Measurements from ENCODE around the gene PABPN1L.
A peak's percentile ranks its signal among the peaks of the same experiment; 100 is the strongest.

The PABPN1L gene

GRCh38 chr16:88867581-88868246, 1.3 kb upstream of the PABPN1L start:
- no peak for DNase-seq

DNA sequence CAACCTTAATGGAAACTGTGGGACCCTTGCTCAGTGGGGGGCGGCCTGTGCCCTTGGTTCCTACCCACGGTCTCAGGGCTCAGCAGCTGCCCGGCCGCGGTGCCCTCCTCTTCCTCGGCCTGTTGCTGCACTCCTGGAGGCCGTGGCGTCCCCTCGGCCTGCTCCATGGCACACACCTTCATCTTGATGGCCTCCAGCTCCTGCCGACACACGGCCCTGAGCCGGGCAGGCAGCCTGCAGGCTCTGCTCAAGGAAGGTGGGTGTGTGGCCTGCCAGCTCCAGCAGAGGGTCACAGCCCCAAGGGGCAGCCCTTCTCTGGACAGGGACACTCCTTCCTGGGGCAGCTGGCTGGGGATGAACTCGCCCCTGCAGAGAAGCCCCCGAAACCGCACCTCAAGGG, 718 bp downstream of the PABPN1L start:
- DNase-seq: no peak

- DNase-seq: no peak
These were observed 1.1 kb downstream of the PABPN1L start for GRCh38 chr16:88865310-88865709.

DNA sequence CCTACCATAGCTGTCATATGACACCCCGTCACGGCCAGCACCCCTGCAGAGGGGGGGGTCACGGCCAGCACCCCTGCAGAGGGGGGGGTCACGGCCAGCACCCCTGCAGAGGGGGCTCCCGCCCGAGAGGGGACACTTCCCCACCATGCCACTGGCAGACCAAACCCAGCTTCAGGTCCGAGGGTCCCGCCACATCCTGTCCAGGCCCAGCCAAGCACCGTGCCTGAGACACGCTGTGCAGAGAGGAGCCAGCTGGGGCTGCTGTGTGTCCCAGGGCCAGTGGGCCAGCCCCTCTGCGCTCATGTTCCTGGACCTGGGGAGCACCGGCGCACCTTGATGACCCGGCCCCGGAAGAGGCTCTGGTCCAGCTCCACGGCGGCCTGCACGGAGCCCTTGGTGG, 1.9 kb downstream of the PABPN1L start:
- no peak for DNase-seq

GRCh38 chr16:88864099-88864498, 2.4 kb downstream of the PABPN1L start:
- DNase-seq: no peak

DNA sequence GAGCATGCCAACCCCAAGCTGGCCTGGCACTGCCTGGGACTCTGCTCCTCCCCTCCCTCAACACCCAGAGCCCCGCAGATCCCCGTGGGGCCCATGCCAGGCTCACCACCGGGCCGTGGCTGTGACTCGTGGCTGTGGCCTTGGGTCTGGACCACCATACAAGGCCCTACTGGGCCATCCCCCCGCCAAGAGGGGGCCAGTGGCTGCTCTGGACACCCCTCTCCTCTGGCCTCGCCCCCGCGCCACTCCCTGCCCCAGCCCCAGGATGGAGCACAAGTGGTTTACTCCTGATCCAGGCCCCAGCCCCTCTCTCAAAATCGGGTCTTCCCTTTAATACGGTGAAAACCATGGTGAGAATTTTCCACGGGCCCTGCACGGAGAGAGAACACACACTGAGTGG, 3.0 kb downstream of the PABPN1L start:
- no peak for DNase-seq

DNA sequence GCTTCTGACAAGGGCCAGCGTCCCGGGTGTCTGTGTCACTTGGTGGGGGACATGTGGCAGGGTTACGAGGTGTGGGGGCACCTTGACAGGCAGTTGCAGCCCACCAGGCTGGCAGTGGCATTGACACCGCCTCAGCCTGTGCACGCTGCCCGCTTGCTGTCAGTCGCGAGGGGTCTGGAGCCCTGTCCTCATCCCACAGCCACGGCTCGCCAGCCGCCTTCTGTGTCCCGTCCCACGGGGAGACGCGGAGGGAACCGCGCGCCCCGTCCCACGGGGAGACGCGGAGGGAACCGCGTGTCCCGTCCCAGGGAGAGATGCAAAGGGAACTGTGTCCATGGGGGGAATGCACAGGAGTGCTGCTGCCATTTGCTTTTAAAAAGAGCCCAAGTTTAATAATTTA, 3.5 kb downstream of the PABPN1L start:
- DNase-seq: no peak

GRCh38 chr16:88861359-88861758, 5.1 kb downstream of the PABPN1L start:
- DNase-seq: no peak

DNA sequence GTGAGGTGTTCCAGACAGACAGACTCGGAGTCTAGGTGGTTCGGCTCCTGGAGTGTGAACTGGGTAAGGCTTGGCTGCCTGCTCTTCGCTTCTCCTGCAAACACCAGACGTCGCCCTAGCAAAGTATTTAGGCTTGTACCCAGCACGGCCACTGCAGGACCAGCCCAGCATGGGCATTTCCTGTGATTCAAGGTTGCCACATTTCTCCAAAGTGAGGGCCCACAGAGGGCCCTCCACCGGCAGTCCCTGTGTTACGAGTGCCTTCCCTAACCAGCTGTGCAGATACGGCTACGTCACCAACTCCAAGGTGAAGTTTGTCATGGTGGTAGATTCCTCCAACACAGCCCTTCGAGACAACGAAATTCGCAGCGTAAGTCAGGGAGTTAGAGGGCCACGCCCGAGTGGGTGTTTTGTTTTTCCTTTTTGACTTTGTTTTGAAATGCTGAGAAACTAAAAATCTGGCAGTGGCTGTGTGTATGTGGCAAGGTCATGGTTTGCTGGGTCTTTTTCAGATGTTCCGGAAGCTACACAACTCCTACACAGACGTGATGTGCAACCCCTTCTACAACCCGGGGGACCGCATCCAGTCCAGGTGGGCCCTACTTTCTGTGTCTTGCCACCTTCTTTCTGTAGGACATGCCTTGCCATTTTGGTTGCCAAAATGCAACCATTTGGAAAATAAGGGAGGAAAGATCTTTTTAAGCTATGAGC, 6.9 kb downstream of the PABPN1L start:
- DNase-seq: no peak

DNA sequence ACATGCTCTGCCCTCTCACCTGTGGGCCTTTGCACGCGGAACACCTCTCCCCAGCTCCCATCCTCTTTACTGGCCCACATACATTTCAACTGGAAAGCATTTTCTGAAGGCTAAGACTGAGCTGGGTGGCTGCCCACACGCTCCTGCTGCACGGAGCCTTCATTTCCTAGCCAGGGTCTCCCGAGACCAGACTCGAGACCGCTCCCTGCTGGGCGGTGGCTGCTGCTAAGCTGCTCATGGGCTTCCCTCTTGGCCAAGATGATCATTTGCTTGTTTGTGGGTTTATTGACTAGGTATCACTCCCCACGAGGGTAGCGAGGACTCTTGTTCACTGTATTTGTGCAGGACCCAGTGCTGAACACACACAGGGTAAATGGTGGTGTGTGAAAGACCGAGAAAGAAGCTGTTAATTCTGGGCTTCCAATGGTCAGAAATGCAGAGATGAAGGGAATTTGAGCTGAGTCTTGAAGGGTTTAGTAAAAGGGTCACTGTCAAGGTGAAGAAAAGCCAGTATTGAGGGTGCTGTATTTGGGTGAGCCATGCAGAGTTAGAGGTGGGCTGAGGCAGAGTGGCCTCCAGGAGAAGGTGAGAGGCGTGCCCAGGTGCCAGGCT, 8.6 kb downstream of the PABPN1L start:
- peak; percentile 78 for DNase-seq

DNA sequence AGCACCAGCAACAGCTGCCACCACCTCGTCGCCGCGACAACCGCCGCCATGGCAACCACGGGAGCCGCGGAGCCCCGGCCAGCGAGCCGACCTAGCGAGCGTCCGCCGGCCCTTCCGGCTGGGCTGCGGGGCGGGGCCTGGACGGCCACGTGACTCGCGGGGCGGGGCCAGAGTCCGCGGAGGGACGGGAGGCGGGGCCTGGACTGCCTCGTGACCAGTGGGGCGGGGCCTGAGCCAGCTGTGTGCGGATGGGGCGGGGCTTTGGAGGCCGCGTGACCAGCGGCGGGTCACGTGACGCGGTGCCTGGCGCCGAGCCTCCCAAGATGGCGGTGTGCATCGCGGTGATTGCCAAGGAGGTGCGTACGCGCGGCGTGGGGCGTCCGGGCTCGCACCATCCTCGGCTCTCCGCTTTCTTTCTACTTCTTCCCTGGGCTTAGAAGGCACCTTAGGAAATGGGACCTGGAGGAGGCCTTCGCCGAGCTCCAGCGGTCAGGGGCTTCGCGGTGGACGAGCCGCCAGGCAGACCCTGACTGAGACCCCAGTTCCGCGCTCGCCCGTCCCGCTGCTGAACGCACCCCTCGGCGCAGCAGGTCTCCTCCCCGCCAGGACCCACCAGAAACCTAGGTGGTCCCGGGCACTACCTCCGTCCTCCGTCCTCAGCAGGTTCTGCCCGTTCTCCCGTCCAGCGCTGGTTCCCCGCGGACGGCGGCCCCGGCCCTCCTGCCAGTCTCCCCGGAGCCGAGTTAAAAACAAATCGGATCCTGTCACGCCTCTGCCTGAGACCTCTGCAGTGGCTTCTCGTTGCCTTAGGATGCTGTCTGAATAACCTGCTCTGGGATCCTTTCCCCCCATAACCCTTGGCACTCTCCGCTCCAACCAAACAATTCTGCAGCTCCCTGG, 9.4 kb downstream of the PABPN1L start, which contains the start of the genes GALNS and TRAPPC2L:
GALNS (minus strand) TSS at position 120 of the 900 bp plus-strand sequence; CDS start at position 50, 70 bp downstream.
TRAPPC2L (plus strand) TSS at position 300 of the 900 bp plus-strand sequence; CDS start at position 324, 24 bp downstream.
- DNase-seq: peak; percentile 99

GRCh38 chr16:88856122-88856827, 10.2 kb downstream of the PABPN1L start:
- peak; percentile 38 for DNase-seq

- no peak for DNase-seq
These were observed 10.7 kb downstream of the PABPN1L start for GRCh38 chr16:88855736-88856121.

- no peak for DNase-seq
These were observed 11.3 kb downstream of the PABPN1L start for GRCh38 chr16:88855176-88855575.

GRCh38 chr16:88854306-88855111, 12.0 kb downstream of the PABPN1L start:
- peak; percentile 31 for DNase-seq

DNA sequence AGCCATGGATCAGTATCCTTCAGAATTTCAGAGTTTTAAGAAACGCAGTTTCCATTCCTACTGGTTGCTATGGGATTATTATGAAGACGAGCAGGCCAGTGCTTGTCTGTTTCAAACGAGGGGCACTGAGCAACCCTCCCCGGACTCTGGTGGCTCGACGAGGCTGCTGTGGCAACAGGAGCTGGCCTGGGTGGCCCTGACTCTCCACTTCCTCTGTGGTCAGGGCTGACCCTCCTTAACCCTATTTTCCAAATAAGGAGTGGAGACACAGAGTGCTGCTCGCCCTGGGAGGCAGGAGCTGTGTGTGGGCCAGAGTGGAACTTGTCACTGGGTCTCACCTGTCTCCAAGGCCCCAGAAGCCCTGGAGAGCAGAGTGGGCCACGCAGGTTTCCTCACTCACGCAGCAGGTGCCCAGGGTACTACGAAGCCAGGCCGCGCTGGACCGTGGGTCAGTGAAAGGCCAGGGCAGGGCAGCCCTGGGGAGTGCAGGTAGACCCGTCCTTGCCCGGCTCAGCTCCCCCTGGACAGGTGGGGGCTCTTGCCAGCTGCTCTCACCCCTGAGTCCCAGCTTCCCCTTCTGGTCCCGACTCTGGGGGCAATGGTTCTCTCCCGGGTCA, 13.0 kb downstream of the PABPN1L start:
- DNase-seq: no peak

DNA sequence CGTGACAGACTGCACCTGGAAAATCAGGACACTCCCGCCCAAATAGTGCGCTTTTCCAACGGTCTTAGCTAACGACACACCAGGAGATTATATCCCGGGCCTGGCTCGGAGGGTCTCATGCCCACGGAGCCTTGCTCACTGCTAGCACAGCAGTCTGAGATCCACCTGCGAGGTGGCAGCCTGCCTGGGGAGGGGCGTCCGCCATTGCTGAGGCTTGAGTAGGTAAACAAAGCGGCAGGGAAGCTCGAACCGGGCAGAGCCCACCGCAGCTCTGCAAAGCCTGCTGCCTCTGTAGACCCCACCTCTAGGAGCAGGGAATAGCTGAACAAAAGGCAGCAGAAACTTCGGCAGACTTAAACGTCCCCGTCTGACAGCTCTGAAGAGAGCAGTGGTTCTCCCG, 14.8 kb downstream of the PABPN1L start:
- DNase-seq: no peak

DNA sequence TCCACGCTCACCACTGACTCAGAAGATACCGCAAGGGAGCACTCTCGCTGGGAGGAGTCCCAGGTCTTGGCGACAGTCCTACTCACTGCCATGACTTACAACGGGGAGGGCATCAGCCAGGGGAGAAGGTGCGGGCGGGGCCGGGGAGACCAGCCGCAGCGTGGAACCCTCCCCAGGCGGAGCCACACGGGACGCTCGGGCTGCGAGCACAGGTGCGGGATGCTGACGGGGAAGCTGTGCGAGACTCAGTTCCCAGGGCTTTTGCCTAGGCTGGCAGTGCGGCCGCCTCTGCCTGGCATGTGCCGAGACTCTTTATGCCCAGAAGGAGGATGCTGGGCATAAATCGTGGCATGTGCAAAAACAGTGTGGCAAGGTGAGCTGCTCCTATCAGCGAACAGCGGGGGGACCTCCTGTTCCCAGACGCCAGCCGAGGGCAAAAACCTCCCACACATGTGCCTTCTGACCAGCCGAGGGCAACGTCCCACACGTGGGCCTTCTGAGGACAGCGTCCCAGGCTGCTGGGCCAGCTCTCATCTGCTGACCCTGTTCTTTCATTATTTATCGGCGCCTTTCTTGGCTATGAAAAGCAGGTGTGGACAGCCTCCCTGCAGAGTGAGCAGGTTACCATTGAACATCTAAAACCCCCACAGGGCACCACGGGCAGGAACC, 15.8 kb downstream of the PABPN1L start:
- no peak for DNase-seq

- no peak for DNase-seq
These were observed 17.9 kb downstream of the PABPN1L start for GRCh38 chr16:88848557-88848956.

DNA sequence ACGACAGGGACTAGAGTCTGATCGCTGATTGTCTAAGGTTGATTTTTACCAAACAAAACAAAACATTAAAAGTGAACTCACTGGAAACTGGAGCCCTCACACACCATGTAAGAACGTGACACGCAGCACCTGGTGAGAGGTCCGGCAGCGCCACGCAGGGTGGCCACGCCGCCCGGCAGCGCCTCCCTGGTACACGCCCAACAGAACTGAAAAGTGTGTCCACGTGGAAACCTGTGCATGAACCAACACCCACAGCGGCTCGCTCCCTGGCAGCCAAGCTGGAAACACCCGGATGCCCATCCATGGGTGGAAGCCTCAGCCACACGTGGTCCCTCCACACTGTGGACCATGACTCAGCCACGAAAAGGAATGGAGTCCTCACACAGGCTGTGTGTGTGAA, 18.8 kb downstream of the PABPN1L start:
- DNase-seq: no peak
